NCI-H82 treated with DMSO at 0.1 percent for 48 hours (cell line): ENCODE results near the gene ARL15.

Experiments
- DNase-seq: peaks from one replicate; lab custom pipeline; 2025; ENCODE audit not compliant: unreplicated experiment; lab: John Stamatoyannopoulos, UW

Gene ARL15

GRCh38 chr5:54288568-54289217 is 21.7 kb downstream of the ARL15 start:
- no peak for DNase-seq

GRCh38 chr5:54285686-54286085 is 24.7 kb downstream of the ARL15 start:
- no peak for DNase-seq

- peak; percentile 24 for DNase-seq
Observed at GRCh38 chr5:54284586-54284985, 25.8 kb downstream of the ARL15 start.

GRCh38 chr5:54282876-54283275 is 27.5 kb downstream of the ARL15 start:
- DNase-seq, result no peak

- no peak for DNase-seq
Observed at GRCh38 chr5:54281960-54282692, 28.2 kb downstream of the ARL15 start.

- DNase-seq, result no peak
Observed at GRCh38 chr5:54279960-54280359, 30.4 kb downstream of the ARL15 start.

- DNase-seq, result no peak
Observed at GRCh38 chr5:54278979-54279717, 31.2 kb downstream of the ARL15 start.

- no peak for DNase-seq
Observed at GRCh38 chr5:54278036-54278830, 32.1 kb downstream of the ARL15 start.

GRCh38 chr5:54276048-54276447 is 34.3 kb downstream of the ARL15 start:
- DNase-seq, result no peak

- no peak for DNase-seq
Observed at GRCh38 chr5:54275361-54275760, 35.0 kb downstream of the ARL15 start.

- no peak for DNase-seq
Observed at GRCh38 chr5:54274944-54275343, 35.4 kb downstream of the ARL15 start.

- no peak for DNase-seq
Observed at GRCh38 chr5:54273715-54274114, 36.7 kb downstream of the ARL15 start.

GRCh38 chr5:54272746-54273145 is 37.6 kb downstream of the ARL15 start:
- DNase-seq, result no peak

GRCh38 chr5:54270326-54270725 is 40.0 kb downstream of the ARL15 start:
- DNase-seq, result no peak

GRCh38 chr5:54264574-54264973 is 45.8 kb downstream of the ARL15 start:
- DNase-seq, result no peak

GRCh38 chr5:54263447-54263846 is 46.9 kb downstream of the ARL15 start:
- no peak for DNase-seq

- DNase-seq, result no peak
Observed at GRCh38 chr5:54261596-54261995, 48.8 kb downstream of the ARL15 start.

GRCh38 chr5:54259981-54260380 is 50.4 kb downstream of the ARL15 start:
- DNase-seq, result no peak

GRCh38 chr5:54259090-54259489 is 51.3 kb downstream of the ARL15 start:
- no peak for DNase-seq

- DNase-seq, result no peak
Observed at GRCh38 chr5:54257366-54258118, 52.8 kb downstream of the ARL15 start.
